T-helper 1 cell treated with Interleukin-12 subunit alpha and Interleukin-12 subunit beta and Interleukin-4 antibody, amounts not matched to agents 30 μg/mL and 1 μg/mL, for 36 hours (primary cell): ENCODE measurements around the gene HNRNPC.
"Not testable (repeated sequence)": the region's sequence is repeated elsewhere in the genome, so short reads cannot be mapped to it uniquely, and the experiment has no call there.

Experiments
- H3K27ac Mint-ChIP-seq: one replicate; pipeline ENCODE4 v1.8.0; 2021; ENCODE audit warnings: mild to moderate bottlenecking, mixed read lengths
- H3K27me3 Mint-ChIP-seq: one replicate; pipeline ENCODE4 v1.8.0; 2021; ENCODE audit warnings: low read depth, mixed read lengths
- H3K36me3 Mint-ChIP-seq: one replicate; pipeline ENCODE4 v1.8.0; 2021; ENCODE audit warnings: low read depth, mixed read lengths
- H3K4me1 Mint-ChIP-seq: one replicate; pipeline ENCODE4 v1.8.0; 2021; ENCODE audit warnings: low read depth, mixed read lengths
- H3K4me3 Mint-ChIP-seq: one replicate; pipeline ENCODE4 v1.8.0; 2021; ENCODE audit warnings: mild to moderate bottlenecking, moderate library complexity, mixed read lengths
- H3K9me3 Mint-ChIP-seq: one replicate; pipeline ENCODE4 v1.8.0; 2021; ENCODE audit warnings: mixed read lengths

Gene HNRNPC

GRCh38 chr14:21219561-21220111 is 49.6 kb downstream of the HNRNPC start:
- peaks cover 54% of the 10 kb centered on the region for H3K36me3 Mint-ChIP-seq
- peak overlapping the region; percentile 33 for H3K27ac Mint-ChIP-seq

GRCh38 chr14:21219120-21219519 is 50.1 kb downstream of the HNRNPC start:
- Mint-ChIP-seq H3K4me1 (peaks cover 45% of the 10 kb centered on the region), H3K36me3 (peaks cover 53% of the 10 kb centered on the region), H3K27ac (peak overlapping the region; percentile 0)

More at GRCh38 chr14:21219561-21220111, 49.6 kb downstream of the HNRNPC start:
- no peaks in the 10 kb centered on the region for H3K9me3 Mint-ChIP-seq
- H3K27me3 Mint-ChIP-seq: no peaks in the 10 kb centered on the region
- H3K4me3 Mint-ChIP-seq: no peak overlapping the region
- peaks cover 48% of the 10 kb centered on the region for H3K4me1 Mint-ChIP-seq

GRCh38 chr14:21215879-21216251 is 53.4 kb downstream of the HNRNPC start:
- peak overlapping the region; percentile 42 for H3K4me3 Mint-ChIP-seq
- H3K9me3 Mint-ChIP-seq: no peaks in the 10 kb centered on the region
- H3K27me3 Mint-ChIP-seq: no peaks in the 10 kb centered on the region
- H3K4me1 Mint-ChIP-seq: peaks cover 39% of the 10 kb centered on the region
- peak overlapping the region; percentile 60 for H3K27ac Mint-ChIP-seq
- H3K36me3 Mint-ChIP-seq: peaks cover 58% of the 10 kb centered on the region

More at GRCh38 chr14:21219120-21219519, 50.1 kb downstream of the HNRNPC start:
- no peaks in the 10 kb centered on the region for H3K9me3 Mint-ChIP-seq
- H3K4me3 Mint-ChIP-seq: no peak overlapping the region
- no peaks in the 10 kb centered on the region for H3K27me3 Mint-ChIP-seq

DNA sequence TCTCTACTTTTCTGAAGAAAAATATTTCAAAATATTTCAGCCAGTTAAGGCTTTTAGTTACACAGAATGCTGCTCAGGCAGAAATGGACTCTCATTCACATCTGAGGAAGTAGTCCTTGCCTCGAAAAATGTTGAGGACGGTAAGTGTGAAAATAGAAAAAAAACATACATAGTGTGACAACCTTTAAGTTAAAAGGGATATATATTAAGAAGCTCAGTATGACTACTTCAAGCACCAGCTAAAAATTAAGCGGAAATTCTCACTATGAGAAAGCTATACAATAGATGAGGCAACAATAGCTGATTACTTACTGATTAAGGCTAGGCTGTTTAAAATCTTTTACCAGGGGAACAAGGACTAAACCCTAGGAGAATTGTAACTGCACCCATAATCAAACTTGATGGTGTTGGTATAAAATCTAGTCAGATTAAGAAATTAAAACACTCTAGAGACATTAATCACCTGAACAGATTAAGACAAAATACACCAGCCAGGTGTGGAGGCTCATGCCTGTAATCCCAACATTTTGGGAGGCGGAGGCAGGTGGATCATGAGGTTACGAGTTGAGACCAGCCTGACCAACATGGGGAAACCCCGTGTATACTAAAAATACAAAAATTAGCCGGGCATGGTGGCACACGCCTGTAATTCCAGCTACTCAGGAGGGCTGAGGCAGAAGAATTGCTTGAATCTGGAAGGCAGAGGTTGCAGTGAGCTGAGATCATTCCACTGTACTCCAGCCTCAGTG is 53.9 kb downstream of the HNRNPC start:
- Mint-ChIP-seq H3K4me3 (no peak overlapping the region), H3K27me3 (no peaks in the 10 kb centered on the region), H3K36me3 (peaks cover 58% of the 10 kb centered on the region), H3K27ac (peak overlapping the region; percentile 60), H3K9me3 (no peaks in the 10 kb centered on the region), H3K4me1 (peaks cover 37% of the 10 kb centered on the region)

DNA sequence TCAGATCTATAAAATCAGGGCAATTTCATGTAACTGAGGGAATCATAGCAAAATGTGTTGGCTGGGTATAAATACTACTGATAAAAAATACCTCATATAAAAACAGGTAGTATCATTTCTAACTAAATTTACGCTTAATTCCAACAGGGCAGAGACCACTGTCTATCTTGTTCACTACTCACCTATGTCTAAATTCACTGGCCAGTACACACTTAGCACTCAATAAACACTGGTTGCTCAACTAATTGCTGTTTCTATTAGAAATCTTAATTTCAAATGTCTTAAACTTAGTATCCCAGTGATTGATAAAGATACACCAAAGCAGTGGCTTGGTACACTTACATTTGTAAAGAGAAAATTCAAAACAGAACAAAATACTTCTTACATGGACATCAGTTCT is 55.6 kb downstream of the HNRNPC start:
- Mint-ChIP-seq H3K4me1 (peaks cover 31% of the 10 kb centered on the region), H3K9me3 (no peaks in the 10 kb centered on the region), H3K4me3 (no peak overlapping the region), H3K27me3 (no peaks in the 10 kb centered on the region), H3K36me3 (peaks cover 60% of the 10 kb centered on the region), H3K27ac (no peak overlapping the region)

GRCh38 chr14:21212824-21213223 is 56.4 kb downstream of the HNRNPC start:
- not testable (repeated sequence) for H3K27ac Mint-ChIP-seq, H3K4me3 Mint-ChIP-seq, H3K27me3 Mint-ChIP-seq, H3K9me3 Mint-ChIP-seq
- Mint-ChIP-seq H3K4me1 (peaks cover 36% of the 10 kb centered on the region), H3K36me3 (peaks cover 68% of the 10 kb centered on the region)

DNA sequence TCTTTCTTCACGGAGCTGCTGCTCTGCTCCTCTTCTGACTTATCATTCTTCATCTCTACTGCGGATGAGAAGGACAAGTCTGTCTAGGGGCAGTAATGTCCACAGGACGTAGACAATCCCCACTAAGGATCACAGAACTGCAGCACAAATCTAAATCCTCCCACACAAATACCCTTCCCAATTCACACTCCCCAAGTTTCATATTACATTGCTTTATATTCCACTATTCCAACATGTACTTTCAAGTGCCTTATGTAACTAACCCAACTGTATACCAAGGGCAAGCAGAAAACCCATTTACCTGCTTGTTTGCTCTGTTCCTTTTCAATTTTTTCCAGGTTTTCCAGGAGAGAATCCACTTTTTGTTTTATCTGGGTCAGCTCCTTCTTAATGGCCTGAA is 57.7 kb downstream of the HNRNPC start:
- H3K9me3 Mint-ChIP-seq: no peaks in the 10 kb centered on the region
- H3K4me1 Mint-ChIP-seq: peaks cover 36% of the 10 kb centered on the region
- no peak overlapping the region for H3K4me3 Mint-ChIP-seq
- no peaks in the 10 kb centered on the region for H3K27me3 Mint-ChIP-seq
- H3K36me3 Mint-ChIP-seq: peaks cover 76% of the 10 kb centered on the region
- H3K27ac Mint-ChIP-seq: no peak overlapping the region

DNA sequence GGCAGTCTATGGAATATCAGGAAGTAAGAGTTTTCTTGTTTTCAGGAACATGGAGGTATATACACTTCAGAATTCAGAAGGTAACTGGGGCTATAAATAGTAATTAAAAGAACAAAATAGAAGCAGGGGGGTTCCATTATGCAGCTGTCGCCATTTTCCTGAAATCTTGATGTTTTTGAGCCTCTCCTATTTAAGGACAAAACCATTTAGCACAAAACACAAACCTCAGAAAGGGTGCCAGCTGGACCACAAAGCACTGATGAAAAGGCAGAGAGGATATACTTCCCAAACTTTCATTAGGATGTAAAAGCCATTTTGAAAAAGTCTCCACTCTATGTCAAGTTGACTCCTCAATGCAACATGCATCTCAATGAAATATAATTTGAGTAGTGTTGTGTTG is 59.2 kb downstream of the HNRNPC start:
- H3K27me3 Mint-ChIP-seq: no peaks in the 10 kb centered on the region
- H3K36me3 Mint-ChIP-seq: peaks cover 76% of the 10 kb centered on the region
- H3K9me3 Mint-ChIP-seq: no peaks in the 10 kb centered on the region
- H3K4me3 Mint-ChIP-seq: no peak overlapping the region
- H3K27ac Mint-ChIP-seq: no peak overlapping the region
- peaks cover 25% of the 10 kb centered on the region for H3K4me1 Mint-ChIP-seq

DNA sequence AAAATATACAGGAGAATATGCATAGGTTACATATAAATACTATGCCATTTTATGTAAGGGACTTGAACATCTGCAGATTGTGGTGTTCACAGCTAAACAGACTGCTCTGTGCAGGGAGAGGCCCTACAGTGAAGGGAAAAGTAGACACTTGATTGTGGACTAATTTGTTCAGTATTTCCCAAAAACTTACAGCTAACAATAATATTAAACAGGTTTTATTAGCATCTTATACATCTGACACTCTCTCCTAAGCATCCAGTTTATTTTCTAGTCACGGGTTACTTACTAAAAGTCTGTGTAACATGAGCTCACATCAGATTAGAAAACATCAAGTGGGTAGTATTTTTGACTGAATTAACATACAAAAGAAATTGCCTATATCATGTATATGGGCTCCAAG is 60.1 kb downstream of the HNRNPC start:
- no peaks in the 10 kb centered on the region for H3K9me3 Mint-ChIP-seq
- H3K4me1 Mint-ChIP-seq: peaks cover 23% of the 10 kb centered on the region
- H3K27me3 Mint-ChIP-seq: no peaks in the 10 kb centered on the region
- peaks cover 72% of the 10 kb centered on the region for H3K36me3 Mint-ChIP-seq
- H3K4me3 Mint-ChIP-seq: no peak overlapping the region
- no peak overlapping the region for H3K27ac Mint-ChIP-seq

DNA sequence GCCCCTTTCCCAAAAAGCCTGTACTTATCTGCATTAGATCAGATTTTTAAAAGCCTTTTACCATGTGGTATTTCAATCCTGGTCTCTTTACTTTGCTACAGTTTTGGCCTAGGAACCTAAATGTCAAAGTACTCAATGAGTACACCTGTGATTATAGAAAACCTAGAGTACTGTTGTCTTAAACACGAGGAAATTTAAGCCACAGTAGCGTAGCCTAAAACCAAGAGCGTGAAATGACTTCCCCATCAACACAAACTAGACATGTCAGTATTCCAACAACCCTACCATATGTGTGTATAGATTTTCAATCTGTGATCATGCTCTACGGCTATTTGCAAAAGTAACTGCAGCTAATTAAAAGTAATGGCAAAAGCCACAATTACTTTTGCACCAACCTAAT is 60.7 kb downstream of the HNRNPC start:
- no peak overlapping the region for H3K4me3 Mint-ChIP-seq
- H3K4me1 Mint-ChIP-seq: peaks cover 18% of the 10 kb centered on the region
- no peaks in the 10 kb centered on the region for H3K27me3 Mint-ChIP-seq
- no peak overlapping the region for H3K27ac Mint-ChIP-seq
- peaks cover 71% of the 10 kb centered on the region for H3K36me3 Mint-ChIP-seq
- no peaks in the 10 kb centered on the region for H3K9me3 Mint-ChIP-seq

GRCh38 chr14:21206753-21207684 is 62.2 kb downstream of the HNRNPC start:
- H3K27me3 Mint-ChIP-seq: no peaks in the 10 kb centered on the region
- H3K36me3 Mint-ChIP-seq: peaks cover 71% of the 10 kb centered on the region
- H3K27ac Mint-ChIP-seq: no peak overlapping the region
- no peaks in the 10 kb centered on the region for H3K9me3 Mint-ChIP-seq
- peaks cover 17% of the 10 kb centered on the region for H3K4me1 Mint-ChIP-seq
- no peak overlapping the region for H3K4me3 Mint-ChIP-seq

DNA sequence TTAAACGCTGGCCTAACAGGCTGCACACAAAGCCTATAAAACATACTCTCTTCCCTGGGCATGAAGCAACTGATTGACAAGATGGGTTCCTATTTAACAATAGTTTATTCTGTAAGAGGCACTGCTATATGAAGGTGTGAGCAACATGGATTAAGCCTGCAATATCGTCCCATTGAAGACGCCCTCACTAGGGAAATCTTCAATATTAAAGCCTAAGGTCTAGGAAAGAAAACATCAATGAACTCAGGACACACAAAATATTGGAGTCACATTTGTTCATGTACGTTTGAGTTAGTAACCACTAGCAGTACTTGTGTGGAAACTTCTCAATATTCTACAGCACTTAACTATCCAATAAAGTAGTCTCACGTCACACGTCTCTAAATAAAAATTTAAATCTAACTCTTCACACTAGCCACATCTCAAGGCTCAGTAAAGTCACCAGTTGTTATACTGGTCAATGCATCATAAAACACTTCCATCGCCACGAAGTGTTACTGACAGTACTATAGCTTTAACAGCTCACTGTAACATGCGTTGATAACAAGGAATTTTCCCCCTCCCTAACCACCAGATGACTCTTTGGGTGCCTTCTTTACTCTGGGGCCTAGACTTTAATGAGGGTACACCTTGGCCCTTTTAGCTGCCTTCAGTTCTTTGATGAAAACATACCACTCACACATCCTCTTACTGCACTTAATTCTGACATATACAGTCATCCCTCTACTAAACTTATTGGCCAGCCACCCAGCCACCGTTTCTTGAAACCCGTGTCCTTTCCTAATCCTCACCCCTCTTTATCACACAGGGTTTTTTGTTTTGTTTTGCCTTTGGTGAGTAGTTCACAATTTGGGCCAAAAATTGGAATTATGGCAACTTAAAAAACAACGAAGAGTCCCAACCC is 63.3 kb downstream of the HNRNPC start:
- Mint-ChIP-seq H3K27me3 (no peaks in the 10 kb centered on the region), H3K9me3 (no peaks in the 10 kb centered on the region), H3K4me1 (peaks cover 12% of the 10 kb centered on the region), H3K4me3 (no peak overlapping the region), H3K27ac (no peak overlapping the region), H3K36me3 (peaks cover 62% of the 10 kb centered on the region)

- Mint-ChIP-seq H3K4me3 (no peak overlapping the region), H3K9me3 (no peaks in the 10 kb centered on the region), H3K4me1 (peaks cover 12% of the 10 kb centered on the region), H3K36me3 (peaks cover 58% of the 10 kb centered on the region), H3K27me3 (no peaks in the 10 kb centered on the region), H3K27ac (no peak overlapping the region)
Measured at GRCh38 chr14:21205026-21205677, 64.1 kb downstream of the HNRNPC start.
